ENCODE measurements around the gene CGN. TPM values are rescaled to one million over a fixed set of nuclear protein-coding genes. Genes with fewer than 3 reads are reported as not detected.

The CGN gene
- total RNA-seq, 4 donors from 2014 or later, result 0.34 to 0.78 TPM; not detected in 2

GRCh38 chr1:151494741-151495281 is 16.4 kb upstream of the CGN start:
- ATAC-seq (no peak), DNase-seq (no peak)
- no peaks in the 10 kb centered on the region for H3K36me3 ChIP-seq
- intact Hi-C loops (cut with DNase I; ENCODE audit: low total_unique reads), result loop anchor here (2.0 kb wide), 1 partner anchor 66 kb away; no protein-coding TSS in a partner anchor
- H3K9me3 ChIP-seq, result no peaks in the 10 kb centered on the region
- H3K27me3 ChIP-seq, result no peaks in the 10 kb centered on the region
- H3K4me1 ChIP-seq, result no peaks in the 10 kb centered on the region
- in situ Hi-C loops (cut with MboI; ENCODE audit: low sequenced_read_pairs in 4 of 4), result no loop called here
- H3K4me3 ChIP-seq, result no peak overlapping the region
- no peak for TF ChIP-seq POLR2A (IDR thresholded peaks at IDR 0.05)
- TF ChIP-seq, protein P1, sequence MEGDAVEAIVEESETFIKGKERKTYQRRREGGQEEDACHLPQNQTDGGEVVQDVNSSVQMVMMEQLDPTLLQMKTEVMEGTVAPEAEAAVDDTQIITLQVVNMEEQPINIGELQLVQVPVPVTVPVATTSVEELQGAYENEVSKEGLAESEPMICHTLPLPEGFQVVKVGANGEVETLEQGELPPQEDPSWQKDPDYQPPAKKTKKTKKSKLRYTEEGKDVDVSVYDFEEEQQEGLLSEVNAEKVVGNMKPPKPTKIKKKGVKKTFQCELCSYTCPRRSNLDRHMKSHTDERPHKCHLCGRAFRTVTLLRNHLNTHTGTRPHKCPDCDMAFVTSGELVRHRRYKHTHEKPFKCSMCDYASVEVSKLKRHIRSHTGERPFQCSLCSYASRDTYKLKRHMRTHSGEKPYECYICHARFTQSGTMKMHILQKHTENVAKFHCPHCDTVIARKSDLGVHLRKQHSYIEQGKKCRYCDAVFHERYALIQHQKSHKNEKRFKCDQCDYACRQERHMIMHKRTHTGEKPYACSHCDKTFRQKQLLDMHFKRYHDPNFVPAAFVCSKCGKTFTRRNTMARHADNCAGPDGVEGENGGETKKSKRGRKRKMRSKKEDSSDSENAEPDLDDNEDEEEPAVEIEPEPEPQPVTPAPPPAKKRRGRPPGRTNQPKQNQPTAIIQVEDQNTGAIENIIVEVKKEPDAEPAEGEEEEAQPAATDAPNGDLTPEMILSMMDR (IDR thresholded peaks at IDR 0.05 in 4 of 5, conservative IDR thresholded peaks at IDR 0.05 in 1 of 5), result no peak
- H3K27ac ChIP-seq, result no peak overlapping the region

GRCh38 chr1:151495316-151495715 is 15.9 kb upstream of the CGN start:
- Histone ChIP-seq H3K27ac (no peak overlapping the region), H3K27me3 (no peaks in the 10 kb centered on the region), H3K36me3 (no peaks in the 10 kb centered on the region), H3K4me3 (no peak overlapping the region), H3K4me1 (no peaks in the 10 kb centered on the region), H3K9me3 (no peaks in the 10 kb centered on the region)
- in situ Hi-C loops (cut with MboI; ENCODE audit: low sequenced_read_pairs in 4 of 4), result no loop called here
- no peak for ATAC-seq
- intact Hi-C loops (cut with DNase I; ENCODE audit: low total_unique reads), result loop anchor here (2.0 kb wide), 1 partner anchor 65 kb away; no protein-coding TSS in a partner anchor
- TF ChIP-seq POLR2A (IDR thresholded peaks at IDR 0.05), result no peak
- TF ChIP-seq, protein P1 (IDR thresholded peaks at IDR 0.05 in 4 of 5, conservative IDR thresholded peaks at IDR 0.05 in 1 of 5), result no peak
- no peak for DNase-seq

GRCh38 chr1:151499365-151499764 is 11.8 kb upstream of the CGN start:
- TF ChIP-seq POLR2A (IDR thresholded peaks at IDR 0.05), result no peak
- TF ChIP-seq, protein P1 (IDR thresholded peaks at IDR 0.05 in 4 of 5, conservative IDR thresholded peaks at IDR 0.05 in 1 of 5), result no peak
- Histone ChIP-seq H3K27ac (no peak overlapping the region), H3K9me3 (no peaks in the 10 kb centered on the region), H3K4me3 (no peak overlapping the region), H3K36me3 (no peaks in the 10 kb centered on the region), H3K4me1 (no peaks in the 10 kb centered on the region), H3K27me3 (no peaks in the 10 kb centered on the region)
- in situ Hi-C loops (cut with MboI; ENCODE audit: low sequenced_read_pairs in 4 of 4), result no loop called here
- no peak for ATAC-seq
- intact Hi-C loops (cut with DNase I; ENCODE audit: low total_unique reads), result no loop called here
- no peak for DNase-seq

DNA sequence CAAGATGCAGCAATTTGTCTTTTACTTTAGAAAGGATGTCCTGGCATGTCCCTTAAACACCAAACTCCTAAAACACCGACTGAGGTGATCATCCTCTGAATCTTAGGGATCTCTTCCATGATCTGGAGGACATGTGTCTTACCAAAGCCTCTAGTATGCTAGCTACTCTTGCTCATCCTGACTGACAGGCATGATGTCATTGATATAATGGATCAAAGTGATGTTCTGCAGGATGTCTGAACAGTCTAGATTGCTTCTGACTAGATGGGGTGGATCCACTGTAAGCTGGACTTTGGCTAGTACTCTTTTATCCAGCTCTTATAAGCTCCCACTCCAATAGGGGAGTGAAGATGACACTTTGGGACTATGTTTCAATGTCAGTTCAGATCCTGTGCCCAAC is 11.3 kb upstream of the CGN start:
- no peak for ATAC-seq
- intact Hi-C loops (cut with DNase I; ENCODE audit: low total_unique reads), result no loop called here
- no peaks in the 10 kb centered on the region for H3K9me3 ChIP-seq
- in situ Hi-C loops (cut with MboI; ENCODE audit: low sequenced_read_pairs in 4 of 4), result no loop called here
- TF ChIP-seq, protein P1 (IDR thresholded peaks at IDR 0.05 in 4 of 5, conservative IDR thresholded peaks at IDR 0.05 in 1 of 5), result no peak
- no peak for TF ChIP-seq POLR2A (IDR thresholded peaks at IDR 0.05)
- no peaks in the 10 kb centered on the region for H3K36me3 ChIP-seq
- no peak overlapping the region for H3K4me3 ChIP-seq
- H3K27me3 ChIP-seq, result no peaks in the 10 kb centered on the region
- no peak for DNase-seq
- H3K4me1 ChIP-seq, result no peaks in the 10 kb centered on the region
- H3K27ac ChIP-seq, result no peak overlapping the region

DNA sequence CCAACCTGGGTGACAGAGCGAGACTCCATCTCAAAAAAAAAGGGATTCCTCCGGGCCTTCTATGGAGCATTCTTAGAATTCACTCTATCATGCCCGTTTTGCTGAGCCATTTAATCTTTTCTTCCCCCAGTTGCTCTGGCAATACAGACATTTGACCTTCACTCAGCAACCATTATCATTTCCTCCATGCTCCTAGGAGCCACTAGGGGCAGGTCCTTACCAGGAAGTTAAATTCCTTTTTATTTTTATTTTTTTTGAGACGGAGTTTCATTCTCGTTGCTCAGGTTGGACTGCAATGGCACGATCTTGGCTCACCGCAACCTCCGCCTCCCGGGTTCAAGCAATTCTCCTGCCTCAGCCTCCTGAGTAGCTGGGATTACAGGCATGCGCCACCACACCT is 9.7 kb upstream of the CGN start:
- ATAC-seq (no peak), DNase-seq (no peak)
- TF ChIP-seq, protein P1 (IDR thresholded peaks at IDR 0.05 in 4 of 5, conservative IDR thresholded peaks at IDR 0.05 in 1 of 5), result no peak
- no peak for TF ChIP-seq POLR2A (IDR thresholded peaks at IDR 0.05)
- in situ Hi-C loops (cut with MboI; ENCODE audit: low sequenced_read_pairs in 4 of 4) (no loop called here), intact Hi-C loops (cut with DNase I; ENCODE audit: low total_unique reads) (no loop called here)
- Histone ChIP-seq H3K36me3 (no peaks in the 10 kb centered on the region), H3K27me3 (no peaks in the 10 kb centered on the region), H3K4me1 (no peaks in the 10 kb centered on the region), H3K27ac (no peak overlapping the region), H3K9me3 (no peaks in the 10 kb centered on the region), H3K4me3 (no peak overlapping the region)
